ENCODE data around the gene NCOA6.

GRCh38 chr20:34755367-34755766 is 70.1 kb downstream of the NCOA6 start:
- no peak for TF ChIP-seq GATA3 (IDR thresholded peaks at IDR 0.05; ENCODE audit: low read depth, low read length)
- TF ChIP-seq GATA2 (IDR thresholded peaks at IDR 0.05; ENCODE audit: low read depth, low read length), result no peak
